ENCODE results near the gene NMRAL1. TPM values are rescaled to one million over a fixed set of nuclear protein-coding genes. Genes with fewer than 3 reads are reported as not detected.

The NMRAL1 gene
- total RNA-seq, 1 donor from 2014 or later = 44.0 TPM

- Mint-ChIP-seq H3K4me1 (ENCODE audit: low read depth) (peaks cover 31% of the 10 kb centered on the region), H3K27ac (ENCODE audit: unreplicated experiment) (no peak overlapping the region)
- TF ChIP-seq CTCF (IDR thresholded peaks at IDR 0.05) = no peak
Observed at GRCh38 chr16:4495766-4496165, 21.3 kb upstream of the NMRAL1 start.

GRCh38 chr16:4494746-4495490, 20.5 kb upstream of the NMRAL1 start:
- H3K4me1 Mint-ChIP-seq (ENCODE audit: low read depth) = peaks cover 23% of the 10 kb centered on the region
- no peak overlapping the region for H3K4me3 Mint-ChIP-seq (ENCODE audit: unreplicated experiment)
- DNase-seq (ENCODE audit: low spot score) = no peak
- H3K9me3 Mint-ChIP-seq (ENCODE audit: low read depth) = no peaks in the 10 kb centered on the region
- no peaks in the 10 kb centered on the region for H3K27me3 Mint-ChIP-seq (ENCODE audit: low read depth)
- TF ChIP-seq CTCF (IDR thresholded peaks at IDR 0.05) = no peak
- peak overlapping the region; percentile 87 for H3K27ac Mint-ChIP-seq (ENCODE audit: unreplicated experiment)
- H3K36me3 Mint-ChIP-seq (ENCODE audit: low read depth) = peaks cover 2% of the 10 kb centered on the region

More at GRCh38 chr16:4495766-4496165, 21.3 kb upstream of the NMRAL1 start:
- H3K36me3 Mint-ChIP-seq (ENCODE audit: low read depth) = peaks cover 2% of the 10 kb centered on the region
- no peak overlapping the region for H3K4me3 Mint-ChIP-seq (ENCODE audit: unreplicated experiment)
- H3K9me3 Mint-ChIP-seq (ENCODE audit: low read depth) = no peaks in the 10 kb centered on the region
- no peak for DNase-seq (ENCODE audit: low spot score)
- no peaks in the 10 kb centered on the region for H3K27me3 Mint-ChIP-seq (ENCODE audit: low read depth)

GRCh38 chr16:4491898-4492297, 17.5 kb upstream of the NMRAL1 start:
- no peak for DNase-seq (ENCODE audit: low spot score)
- no peak overlapping the region for H3K27ac Mint-ChIP-seq (ENCODE audit: unreplicated experiment)
- no peaks in the 10 kb centered on the region for H3K36me3 Mint-ChIP-seq (ENCODE audit: low read depth)
- H3K4me3 Mint-ChIP-seq (ENCODE audit: unreplicated experiment) = no peak overlapping the region
- H3K27me3 Mint-ChIP-seq (ENCODE audit: low read depth) = no peaks in the 10 kb centered on the region
- no peak for TF ChIP-seq CTCF (IDR thresholded peaks at IDR 0.05)
- H3K4me1 Mint-ChIP-seq (ENCODE audit: low read depth) = peaks cover 34% of the 10 kb centered on the region
- H3K9me3 Mint-ChIP-seq (ENCODE audit: low read depth) = no peaks in the 10 kb centered on the region

- H3K27ac Mint-ChIP-seq (ENCODE audit: unreplicated experiment) = peak overlapping the region; percentile 93
Observed at GRCh38 chr16:4489030-4489429, 14.6 kb upstream of the NMRAL1 start.

GRCh38 chr16:4488499-4488967, 14.1 kb upstream of the NMRAL1 start:
- Mint-ChIP-seq H3K4me3 (ENCODE audit: unreplicated experiment) (no peak overlapping the region), H3K4me1 (ENCODE audit: low read depth) (peaks cover 16% of the 10 kb centered on the region), H3K27me3 (ENCODE audit: low read depth) (no peaks in the 10 kb centered on the region), H3K9me3 (ENCODE audit: low read depth) (no peaks in the 10 kb centered on the region), H3K36me3 (ENCODE audit: low read depth) (peaks cover 5% of the 10 kb centered on the region), H3K27ac (ENCODE audit: unreplicated experiment) (peak overlapping the region; percentile 93)
- DNase-seq (ENCODE audit: low spot score) = no peak
- TF ChIP-seq CTCF (IDR thresholded peaks at IDR 0.05) = no peak

More at GRCh38 chr16:4489030-4489429, 14.6 kb upstream of the NMRAL1 start:
- no peak overlapping the region for H3K4me3 Mint-ChIP-seq (ENCODE audit: unreplicated experiment)
- H3K9me3 Mint-ChIP-seq (ENCODE audit: low read depth) = no peaks in the 10 kb centered on the region
- H3K36me3 Mint-ChIP-seq (ENCODE audit: low read depth) = peaks cover 5% of the 10 kb centered on the region
- peaks cover 16% of the 10 kb centered on the region for H3K4me1 Mint-ChIP-seq (ENCODE audit: low read depth)
- no peak for TF ChIP-seq CTCF (IDR thresholded peaks at IDR 0.05)
- H3K27me3 Mint-ChIP-seq (ENCODE audit: low read depth) = no peaks in the 10 kb centered on the region
- DNase-seq (ENCODE audit: low spot score) = no peak

Data from chondrocyte (in vitro differentiated cells).